Activated CD8-positive, alpha-beta memory T cell treated with anti-CD3 and anti-CD28 coated beads, Interleukin-2, amount 50 U/mL, for 24 hours (primary cell): ENCODE results near the gene EXOC5.

Experiments
- DNase-seq: peaks from one replicate; pipeline ENCODE4 v3.0.0-alpha.2; 2020; ENCODE audit errors: extremely low read depth

The EXOC5 gene, protein sequence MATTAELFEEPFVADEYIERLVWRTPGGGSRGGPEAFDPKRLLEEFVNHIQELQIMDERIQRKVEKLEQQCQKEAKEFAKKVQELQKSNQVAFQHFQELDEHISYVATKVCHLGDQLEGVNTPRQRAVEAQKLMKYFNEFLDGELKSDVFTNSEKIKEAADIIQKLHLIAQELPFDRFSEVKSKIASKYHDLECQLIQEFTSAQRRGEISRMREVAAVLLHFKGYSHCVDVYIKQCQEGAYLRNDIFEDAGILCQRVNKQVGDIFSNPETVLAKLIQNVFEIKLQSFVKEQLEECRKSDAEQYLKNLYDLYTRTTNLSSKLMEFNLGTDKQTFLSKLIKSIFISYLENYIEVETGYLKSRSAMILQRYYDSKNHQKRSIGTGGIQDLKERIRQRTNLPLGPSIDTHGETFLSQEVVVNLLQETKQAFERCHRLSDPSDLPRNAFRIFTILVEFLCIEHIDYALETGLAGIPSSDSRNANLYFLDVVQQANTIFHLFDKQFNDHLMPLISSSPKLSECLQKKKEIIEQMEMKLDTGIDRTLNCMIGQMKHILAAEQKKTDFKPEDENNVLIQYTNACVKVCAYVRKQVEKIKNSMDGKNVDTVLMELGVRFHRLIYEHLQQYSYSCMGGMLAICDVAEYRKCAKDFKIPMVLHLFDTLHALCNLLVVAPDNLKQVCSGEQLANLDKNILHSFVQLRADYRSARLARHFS

DNA sequence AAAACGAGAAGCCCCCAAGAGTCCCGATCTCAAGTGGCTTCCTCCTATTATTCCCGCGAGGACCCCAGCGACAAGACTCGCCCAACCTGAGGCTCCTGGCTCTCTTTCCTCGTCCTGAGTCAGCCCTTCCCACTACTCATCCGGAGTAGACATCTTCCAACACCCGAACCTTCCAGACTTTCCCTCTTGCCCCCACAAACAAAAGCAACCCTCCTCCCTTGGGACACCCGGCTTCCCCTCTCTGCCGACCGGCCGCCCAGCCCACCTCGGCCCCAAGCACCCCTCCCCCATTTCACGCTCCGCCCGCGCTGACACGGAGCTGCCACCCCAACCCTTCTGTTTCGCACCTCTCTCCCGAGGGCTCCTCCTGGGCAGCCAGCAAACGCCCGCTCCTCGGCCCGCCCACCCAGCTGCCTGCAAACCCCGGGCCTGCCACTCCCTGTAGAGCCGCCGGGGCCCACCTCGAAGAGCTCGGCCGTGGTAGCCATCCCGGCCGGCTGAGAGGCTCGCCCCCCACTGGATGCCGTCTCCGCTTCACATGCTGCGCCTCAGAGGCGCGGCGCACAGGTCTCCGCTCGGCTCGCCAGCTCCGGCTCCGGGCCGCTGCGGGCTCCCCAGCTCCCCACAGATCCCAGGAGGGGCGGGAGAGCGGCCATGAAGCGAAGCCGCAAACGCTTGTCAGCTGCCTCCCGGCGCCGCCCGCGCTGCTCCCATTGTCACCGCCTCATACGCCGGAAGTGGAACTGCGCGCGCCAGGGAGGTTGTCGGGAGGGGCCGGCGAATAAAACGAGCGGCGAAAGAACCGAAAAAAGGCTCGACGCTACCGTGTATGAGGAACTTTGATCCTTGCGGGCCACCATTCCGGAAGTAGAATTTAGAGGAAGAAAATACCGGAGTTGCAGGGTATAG lies at the start of gene EXOC5, which contains the start of gene AP5M1:
Gene EXOC5, minus strand, starts transcription at position 745 of the 909 bp plus-strand sequence. Its CDS starts 257 bp downstream, at position 488.
Gene AP5M1, plus strand, starts transcription at position 811 of the 909 bp plus-strand sequence. CDS start 344 bp downstream, outside the sequence.
- DNase-seq, result peak; percentile 84

DNA sequence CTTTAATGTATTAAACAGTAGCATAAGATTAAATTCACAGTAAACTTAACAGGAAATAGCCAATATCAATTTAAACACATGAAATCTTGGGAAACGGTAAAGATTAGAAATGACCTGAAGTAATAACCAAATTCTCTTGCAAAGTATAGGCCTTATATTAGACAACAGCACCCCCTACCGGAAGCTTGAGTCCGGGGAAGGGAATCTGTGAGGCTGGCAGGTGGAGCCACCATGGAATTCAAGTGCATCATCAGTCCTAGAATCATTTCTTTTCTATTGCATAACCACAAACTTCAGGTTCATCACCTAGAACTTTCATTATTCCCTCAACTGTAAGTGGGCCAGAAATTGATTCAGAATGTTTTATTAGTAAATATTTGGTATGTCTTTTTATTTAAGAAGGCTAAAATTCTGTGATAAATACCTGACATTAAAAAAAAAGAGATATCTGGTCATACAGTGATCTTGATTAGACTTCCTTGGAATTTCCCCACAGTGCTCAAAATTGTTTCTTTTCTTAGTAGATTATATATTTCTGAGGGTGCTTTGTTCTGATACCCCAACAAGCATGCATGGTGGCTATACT lies 48.6 kb upstream of the EXOC5 start:
- DNase-seq, result peak; percentile 56

DNA sequence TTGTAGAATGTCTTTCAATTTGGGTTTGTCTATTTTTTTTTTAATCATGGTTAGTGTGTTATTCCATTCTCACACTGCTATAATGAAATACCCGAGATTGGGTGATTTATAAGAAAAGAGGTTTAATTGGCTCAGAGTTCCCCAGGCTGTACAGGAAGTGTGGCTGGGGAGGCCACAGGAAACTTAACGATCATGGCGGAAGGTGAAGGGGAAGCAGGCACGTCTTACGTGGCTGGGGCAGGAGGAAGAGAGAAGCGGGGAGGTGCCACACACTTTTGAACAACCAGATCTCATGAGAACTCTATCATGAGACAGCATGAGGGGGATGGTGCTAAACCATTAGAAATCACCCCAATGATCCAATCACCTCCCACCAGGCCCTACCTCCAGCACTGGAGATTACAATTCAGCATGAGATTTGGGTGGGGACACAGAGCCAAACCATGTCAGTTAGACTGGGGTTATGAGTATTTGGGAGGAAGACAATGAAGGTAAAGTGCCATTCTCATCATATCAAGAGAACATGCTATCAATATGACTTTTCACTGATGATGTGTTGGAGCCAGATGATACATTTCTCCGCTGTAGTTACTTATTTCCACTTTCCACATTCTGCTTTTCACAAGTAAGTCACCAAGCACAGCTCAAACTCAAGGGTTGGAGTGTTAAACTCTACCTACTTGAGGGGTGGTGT lies 45.8 kb upstream of the EXOC5 start:
- no peak for DNase-seq

DNA sequence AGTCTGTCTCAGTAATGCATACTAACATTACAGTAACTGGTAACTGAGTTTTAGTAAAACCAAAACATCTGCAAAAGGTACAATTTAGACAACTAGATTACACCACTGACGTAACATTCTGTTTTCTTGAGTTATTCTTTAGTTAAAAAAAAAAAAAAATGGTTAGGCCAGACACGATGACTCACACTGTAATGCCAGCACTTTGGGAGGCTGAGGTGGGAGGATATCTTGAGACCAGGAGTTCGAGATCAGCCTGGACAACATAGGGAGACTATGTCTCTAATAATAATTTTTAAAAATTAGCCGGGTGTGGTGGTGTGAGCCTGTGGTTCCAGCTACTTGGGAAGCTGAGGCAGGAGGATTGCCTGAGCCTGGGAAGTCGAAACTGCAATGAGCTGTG lies 34.2 kb upstream of the EXOC5 start:
- DNase-seq, result no peak

DNA sequence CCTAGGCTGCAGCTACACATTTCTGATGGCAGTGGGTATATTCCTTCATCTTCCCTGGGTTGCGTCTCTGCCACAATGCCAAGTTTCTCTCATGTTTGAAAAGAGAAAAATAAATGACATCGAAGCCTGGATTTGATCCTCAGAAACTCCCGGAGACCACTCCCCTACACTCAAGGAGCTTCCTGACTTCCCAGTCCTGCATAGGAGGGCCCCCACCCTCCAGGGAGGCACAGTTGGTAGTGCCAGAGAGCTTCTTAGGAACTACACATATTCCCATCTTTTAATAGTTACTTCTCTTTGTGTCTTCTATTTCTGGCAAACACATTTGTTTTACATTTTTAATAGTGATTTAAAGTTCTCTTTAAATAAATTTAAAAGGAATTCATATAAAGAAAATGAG lies 30.8 kb upstream of the EXOC5 start:
- DNase-seq, result no peak

DNA sequence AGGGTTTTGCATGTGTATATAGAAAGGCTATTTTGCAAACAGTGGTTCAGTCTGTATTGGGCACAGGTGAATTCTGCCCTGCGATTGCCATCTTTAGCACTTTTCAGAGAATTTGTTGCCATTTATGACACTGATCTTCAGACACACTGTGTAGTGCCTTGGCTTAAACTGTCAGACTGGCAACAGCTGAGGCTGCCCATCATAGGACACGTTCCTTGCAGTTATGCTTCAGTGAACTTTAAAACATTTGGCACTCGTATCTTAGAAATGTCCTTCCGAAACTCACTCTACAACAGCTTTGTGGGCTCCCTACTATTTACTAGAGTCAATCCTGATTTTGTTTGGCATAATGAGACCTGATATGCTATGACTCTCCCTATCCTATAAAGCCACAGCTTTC lies 29.1 kb upstream of the EXOC5 start:
- no peak for DNase-seq

DNA sequence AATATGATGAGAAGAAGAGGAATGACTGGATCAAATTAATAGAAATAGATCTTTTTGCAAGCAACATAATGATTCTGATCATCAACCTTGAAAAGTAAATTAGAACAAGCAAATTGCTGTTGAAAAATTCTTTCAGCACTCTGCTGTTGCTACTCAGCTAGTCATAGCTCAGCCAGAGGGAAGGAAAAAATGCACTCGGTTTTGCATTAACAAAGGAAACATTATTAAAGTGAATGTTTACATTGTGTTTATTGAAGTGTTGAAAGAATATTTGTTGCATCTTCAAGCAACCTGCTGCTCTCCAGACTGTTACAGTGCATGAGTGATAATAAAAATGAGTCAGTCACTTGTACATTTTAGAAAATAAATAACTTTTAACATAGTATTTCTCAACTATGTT lies 26.5 kb upstream of the EXOC5 start:
- no peak for DNase-seq

DNA sequence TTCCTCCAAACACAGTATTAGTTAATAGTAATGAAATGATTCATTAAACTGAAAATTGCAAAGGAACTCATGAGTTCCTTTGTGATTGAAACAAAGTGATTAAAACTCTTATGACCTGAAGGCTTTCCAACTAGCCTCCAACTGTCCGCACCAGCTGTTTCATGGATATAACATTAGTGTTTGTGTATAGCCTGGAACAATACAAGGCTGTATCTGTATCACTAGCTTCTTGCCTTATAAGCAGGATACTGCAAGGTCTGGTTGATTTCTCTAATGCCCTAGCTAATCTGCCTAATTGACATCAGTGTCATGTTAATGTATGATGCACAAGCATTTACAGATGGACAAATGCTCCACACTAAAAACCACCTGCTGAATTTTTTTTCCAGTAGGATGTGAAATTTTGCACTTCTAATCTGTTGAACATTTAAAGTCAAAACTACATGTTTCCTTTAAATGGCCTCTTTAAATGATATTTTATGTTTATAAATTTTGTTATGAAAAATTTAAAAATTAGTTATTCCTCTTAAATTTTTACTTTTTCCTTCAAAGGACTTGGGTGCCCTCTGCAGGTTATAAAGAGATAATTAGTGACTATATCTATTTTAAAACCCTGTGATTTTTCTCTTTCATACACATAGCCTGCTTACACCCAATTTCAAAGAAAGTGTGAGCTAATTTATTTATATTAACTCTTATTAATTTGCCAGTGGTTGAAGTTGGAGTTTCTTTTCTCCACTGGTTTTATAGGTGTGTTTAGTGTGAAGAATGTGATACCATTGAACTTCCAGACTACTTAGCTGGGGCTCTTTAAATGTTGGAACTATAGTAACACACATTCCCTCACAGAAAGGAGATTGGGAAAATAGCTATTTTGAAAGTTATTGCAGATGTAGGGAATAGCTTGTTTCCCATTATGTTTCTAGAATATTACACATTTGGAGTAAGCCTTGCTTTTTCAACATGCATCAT lies 25.4 kb upstream of the EXOC5 start:
- DNase-seq, result no peak

DNA sequence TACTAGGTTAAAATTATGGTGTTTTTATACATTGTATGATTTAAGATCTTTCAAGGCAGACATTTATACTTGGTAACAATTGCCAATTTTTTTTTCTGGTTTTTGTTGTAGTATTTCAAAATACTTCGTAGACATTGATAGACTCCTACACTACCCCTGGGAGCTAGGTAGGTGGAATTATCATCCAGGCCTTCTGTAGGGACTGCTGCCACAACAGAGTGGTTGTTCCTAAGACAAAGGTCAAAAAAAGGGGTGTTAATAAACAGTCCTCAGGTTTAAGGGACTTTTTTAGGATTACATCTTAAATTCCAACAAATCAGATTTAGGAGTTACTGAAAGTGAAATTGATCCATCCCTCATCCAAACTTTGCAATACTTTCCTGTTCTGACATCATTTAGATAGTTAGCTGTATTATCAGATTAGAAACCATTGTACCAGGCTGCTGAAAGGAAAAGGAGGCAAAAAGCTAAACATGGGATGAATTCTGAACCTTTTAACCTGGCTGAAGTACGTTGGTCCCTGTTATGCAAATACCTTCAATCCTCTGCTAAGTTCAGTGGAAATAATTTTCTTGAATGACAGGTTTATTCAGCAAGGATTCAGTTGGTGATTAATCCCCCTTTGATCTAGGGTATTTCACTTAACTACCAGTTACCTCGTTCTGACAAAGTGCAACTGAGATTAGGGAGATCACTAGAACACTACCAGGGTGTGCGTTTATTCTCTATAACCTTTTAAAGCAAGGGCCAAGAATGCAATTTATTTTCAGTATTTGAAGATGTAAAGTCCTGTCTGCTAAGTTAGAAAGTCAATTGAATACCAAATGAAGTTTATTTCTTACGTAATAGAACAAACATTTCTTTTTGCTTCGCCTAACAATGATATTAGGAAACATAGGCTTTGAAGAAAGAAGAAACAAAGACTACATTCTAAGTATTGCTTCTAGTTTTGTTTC lies 23.3 kb upstream of the EXOC5 start:
- no peak for DNase-seq

DNA sequence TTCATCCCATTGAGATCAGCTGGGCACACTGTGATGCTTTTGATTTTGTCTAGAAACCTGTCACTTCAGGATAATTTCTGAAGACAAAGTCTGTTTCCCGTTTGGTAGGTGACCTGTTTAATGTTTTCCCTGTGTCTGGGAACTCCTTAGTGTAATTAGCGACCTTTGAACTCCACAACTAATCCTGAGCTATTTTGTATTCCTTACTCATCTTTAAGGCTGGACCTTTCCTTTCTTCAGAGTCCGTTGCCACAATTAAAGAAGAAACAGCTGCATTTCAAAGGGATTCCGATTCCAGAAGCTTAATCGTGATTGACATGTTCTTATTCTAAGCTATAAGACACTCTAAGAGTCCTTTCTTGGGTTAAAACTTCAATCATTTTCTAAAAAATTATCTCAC lies 22.0 kb upstream of the EXOC5 start:
- no peak for DNase-seq

DNA sequence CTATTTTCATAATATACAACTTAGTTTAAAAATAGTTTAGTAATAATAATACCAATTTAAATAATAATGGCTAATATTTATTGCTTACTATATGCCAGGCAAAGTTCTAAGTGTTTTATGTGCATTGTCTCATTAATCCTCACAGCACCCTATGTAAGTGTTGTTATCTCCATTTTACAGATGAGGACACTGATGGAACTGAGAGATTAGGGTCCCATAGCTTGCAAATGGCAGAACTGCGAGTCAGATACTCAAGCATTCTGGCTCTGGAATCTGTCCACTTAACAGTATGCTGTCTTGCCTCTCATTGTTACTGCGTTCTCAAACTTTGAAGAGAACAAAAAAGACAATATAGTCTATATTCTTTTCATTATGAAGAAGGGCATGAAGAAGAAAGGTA lies 19.0 kb upstream of the EXOC5 start:
- DNase-seq, result no peak

DNA sequence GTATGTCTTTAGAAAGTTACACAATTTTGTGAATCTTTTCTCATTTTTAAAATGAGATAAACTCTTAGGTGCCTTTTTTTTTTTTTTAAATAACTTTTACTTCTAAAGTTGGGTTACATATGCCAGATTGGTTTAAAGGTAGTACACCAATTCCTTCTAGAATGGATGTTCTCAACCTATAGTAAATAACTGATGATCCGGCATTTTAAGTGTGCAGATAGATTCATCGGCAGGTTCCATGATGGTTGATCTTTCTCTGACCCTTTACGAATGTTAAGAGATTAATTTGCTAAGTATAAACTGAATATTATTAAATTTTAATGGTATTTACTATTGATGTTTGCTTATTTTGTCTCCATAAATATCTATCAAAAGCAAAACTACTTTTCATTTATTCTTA lies 8.4 kb upstream of the EXOC5 start:
- no peak for DNase-seq

DNA sequence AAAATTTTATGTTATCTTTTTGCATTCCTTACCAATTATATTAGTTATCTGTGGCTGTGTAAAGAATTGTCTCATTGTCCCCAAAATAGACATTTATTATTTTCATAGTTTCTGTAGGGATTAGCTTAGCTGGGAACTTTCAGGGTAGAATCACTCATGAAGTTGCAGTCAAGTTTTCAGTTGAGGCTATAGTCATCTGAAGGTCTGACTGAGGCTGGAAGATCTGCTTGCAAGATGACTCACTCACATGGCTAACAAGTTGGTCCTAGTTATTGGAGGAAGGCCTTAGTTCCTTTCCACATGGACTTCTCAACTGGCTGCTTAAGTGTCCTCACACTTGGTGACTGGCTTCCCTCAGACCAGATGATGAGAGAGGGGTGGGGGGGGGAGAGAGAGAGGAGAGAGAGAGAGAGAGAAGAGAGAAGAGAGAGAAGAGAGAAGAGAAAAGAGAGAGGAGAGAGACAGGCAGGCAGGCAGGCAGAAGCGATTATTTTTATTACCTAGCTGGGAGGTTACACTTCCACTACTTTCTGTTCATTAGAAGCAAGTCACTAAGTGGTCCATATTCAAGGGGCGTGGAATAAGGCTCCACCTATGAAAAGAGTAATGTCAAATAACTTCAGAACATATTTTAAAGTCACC lies 6.4 kb upstream of the EXOC5 start:
- DNase-seq, result no peak

DNA sequence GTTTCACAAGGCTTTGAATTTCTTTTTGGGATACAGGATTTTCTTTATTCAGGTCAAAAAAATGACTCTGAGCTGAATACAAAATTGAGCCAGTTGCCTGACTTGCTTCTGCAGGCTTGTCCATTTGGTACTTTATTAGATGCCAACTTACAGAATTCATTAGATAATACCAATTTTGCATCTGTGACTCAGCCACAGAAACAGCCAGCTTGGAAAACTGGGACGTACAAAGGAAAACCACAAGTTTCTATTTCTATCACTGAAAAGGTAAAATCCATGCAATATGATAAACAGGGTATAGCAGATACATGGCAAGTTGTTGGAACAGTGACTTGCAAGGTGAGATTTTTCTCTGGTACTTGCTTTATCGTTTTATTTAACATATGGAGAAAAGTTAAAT lies 5.8 kb upstream of the EXOC5 start:
- DNase-seq, result no peak

DNA sequence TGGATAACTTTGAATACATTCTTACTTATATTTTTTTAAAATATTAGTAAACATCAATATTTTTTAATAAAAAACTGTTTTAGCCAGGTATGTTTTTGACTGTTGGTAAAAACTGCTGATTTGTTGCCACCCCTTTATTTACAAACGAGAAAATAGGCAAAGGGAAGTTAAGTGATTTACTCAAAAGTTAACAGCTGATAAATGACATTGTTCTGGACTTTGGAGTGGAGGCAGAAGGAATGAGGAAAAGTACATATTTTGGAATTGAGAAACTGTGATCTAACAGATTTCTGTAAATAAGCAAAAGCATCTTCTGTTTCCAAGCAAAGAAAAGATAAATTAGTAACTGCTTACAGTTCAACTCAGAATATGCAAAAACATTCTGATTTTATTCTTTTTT lies 4.5 kb upstream of the EXOC5 start:
- DNase-seq, result no peak

DNA sequence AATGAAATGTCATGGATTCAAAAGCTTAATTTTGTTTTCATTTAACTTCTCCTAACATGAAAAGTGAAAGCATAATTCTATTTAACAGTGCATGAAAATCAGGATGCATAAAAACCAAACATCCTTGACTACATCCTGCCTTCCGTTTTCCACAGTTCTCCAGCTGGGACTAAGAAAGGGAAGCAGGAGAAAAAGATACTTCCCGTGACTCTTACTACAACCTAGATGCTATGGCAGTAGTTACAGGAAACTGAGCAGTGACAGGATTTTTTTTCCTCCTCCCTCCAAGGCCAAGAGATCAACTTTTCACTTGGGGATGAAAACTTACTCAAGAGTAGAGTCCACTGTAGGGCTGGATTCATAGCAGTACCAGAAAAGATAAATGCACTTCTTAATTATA lies 2.6 kb downstream of the EXOC5 start:
- no peak for DNase-seq

DNA sequence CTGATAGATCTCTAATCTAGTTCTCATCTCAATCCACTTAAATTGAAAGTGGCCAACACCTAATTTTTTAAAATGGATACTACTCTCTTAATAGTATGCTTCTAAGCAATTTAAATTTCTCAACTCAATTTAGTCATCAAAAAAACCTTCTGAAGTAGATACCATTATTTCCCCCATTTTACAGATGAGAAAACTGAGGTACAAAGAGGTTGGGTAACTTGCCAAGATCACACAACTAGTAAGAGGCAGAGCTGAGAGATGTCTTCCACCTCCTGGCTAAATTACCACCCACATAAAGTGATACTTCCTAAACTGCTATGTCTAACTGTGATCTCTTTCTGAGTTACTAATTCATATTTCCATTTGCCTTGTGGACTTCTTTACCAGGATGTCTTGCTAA lies 6.6 kb downstream of the EXOC5 start:
- no peak for DNase-seq

DNA sequence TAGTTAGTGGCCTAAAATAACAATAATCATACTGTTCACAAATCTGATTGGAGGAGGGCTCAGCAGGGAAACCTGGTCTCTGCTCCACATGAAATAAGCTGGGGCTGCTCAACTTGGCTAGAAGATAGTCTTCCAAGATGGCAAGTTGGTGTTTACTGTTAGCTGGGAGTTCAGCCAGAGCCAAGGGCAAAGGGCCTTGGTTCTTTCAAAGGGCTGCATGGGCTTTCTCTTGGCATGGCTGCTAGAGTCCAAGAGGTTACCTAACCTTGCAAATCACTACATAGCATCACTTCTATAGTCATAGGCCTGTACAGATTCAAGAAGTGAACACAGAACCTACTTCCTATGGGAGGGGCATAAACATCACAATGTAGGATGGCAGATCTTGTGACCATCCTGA lies 7.1 kb downstream of the EXOC5 start:
- DNase-seq, result no peak
